PFSK-1 (cell line): Measurements from ENCODE around the gene NEDD4L.

ENCODE experiments used
- FOXP2 ChIP-seq: optimal IDR thresholded peaks from 2 replicates; pipeline ENCODE3; 2011; ENCODE audit warnings: borderline replicate concordance, control low read depth, inconsistent platforms; ENCODE audit not compliant: insufficient read depth; ENCODE audit errors: extremely low read length, extremely low read depth
- POLR2AphosphoS5 ChIP-seq: IDR thresholded peaks from 2 replicates; pipeline ENCODE4 v1.6.1; 2012; ENCODE audit warnings: low read depth, mild to moderate bottlenecking, control low read depth, low read length, moderate library complexity
- SIN3A ChIP-seq: IDR thresholded peaks from 2 replicates; pipeline ENCODE4 v1.6.1; 2012; ENCODE audit warnings: mild to moderate bottlenecking, low read length, moderate library complexity, borderline replicate concordance; ENCODE audit not compliant: insufficient read depth
- TAF1 ChIP-seq: IDR thresholded peaks from 2 replicates; pipeline ENCODE4 v1.6.1; 2012; ENCODE audit warnings: low read length, control low read depth, borderline replicate concordance; ENCODE audit not compliant: insufficient read depth
- TF ChIP-seq, protein P1 (sequence below), 2 experiments: IDR thresholded peaks; 2 replicates each; pipeline versions ENCODE4 v1.6.1 to v1.8.0; 2011 to 2012; ENCODE audit warnings: low read depth in 2 of 2, low read length in 2 of 2, control low read depth in 1 of 2, inconsistent platforms in 1 of 2, mild to moderate bottlenecking in 1 of 2, moderate library complexity in 1 of 2; ENCODE audit not compliant: insufficient read depth in 1 of 2

DNA sequence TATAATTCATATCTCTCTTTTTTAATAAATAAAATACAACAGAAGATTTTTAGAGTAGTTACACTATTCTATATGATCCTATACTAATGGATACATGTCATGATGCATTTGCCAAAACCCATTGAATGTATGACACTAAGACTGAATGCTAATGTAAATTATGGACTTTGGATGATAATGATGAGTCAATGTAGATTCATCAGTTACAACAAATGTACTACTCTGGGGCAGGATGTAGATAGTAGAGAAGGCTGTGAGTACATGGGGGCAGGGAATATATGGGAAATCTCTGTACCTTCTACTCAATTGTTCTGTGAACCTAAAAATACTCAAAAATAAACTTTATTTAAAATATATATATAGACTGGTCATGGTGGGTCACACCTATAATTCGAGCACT, 45.6 kb upstream of the NEDD4L start:
- TF ChIP-seq POLR2AphosphoS5 (no peak), TAF1 (no peak), SIN3A (no peak), FOXP2 (no peak)
- TF ChIP-seq, protein P1, sequence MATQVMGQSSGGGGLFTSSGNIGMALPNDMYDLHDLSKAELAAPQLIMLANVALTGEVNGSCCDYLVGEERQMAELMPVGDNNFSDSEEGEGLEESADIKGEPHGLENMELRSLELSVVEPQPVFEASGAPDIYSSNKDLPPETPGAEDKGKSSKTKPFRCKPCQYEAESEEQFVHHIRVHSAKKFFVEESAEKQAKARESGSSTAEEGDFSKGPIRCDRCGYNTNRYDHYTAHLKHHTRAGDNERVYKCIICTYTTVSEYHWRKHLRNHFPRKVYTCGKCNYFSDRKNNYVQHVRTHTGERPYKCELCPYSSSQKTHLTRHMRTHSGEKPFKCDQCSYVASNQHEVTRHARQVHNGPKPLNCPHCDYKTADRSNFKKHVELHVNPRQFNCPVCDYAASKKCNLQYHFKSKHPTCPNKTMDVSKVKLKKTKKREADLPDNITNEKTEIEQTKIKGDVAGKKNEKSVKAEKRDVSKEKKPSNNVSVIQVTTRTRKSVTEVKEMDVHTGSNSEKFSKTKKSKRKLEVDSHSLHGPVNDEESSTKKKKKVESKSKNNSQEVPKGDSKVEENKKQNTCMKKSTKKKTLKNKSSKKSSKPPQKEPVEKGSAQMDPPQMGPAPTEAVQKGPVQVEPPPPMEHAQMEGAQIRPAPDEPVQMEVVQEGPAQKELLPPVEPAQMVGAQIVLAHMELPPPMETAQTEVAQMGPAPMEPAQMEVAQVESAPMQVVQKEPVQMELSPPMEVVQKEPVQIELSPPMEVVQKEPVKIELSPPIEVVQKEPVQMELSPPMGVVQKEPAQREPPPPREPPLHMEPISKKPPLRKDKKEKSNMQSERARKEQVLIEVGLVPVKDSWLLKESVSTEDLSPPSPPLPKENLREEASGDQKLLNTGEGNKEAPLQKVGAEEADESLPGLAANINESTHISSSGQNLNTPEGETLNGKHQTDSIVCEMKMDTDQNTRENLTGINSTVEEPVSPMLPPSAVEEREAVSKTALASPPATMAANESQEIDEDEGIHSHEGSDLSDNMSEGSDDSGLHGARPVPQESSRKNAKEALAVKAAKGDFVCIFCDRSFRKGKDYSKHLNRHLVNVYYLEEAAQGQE (IDR thresholded peaks at IDR 0.05; ENCODE audit: insufficient read depth in 1 of 2, low read depth in 2 of 2, low read length in 2 of 2), result no peak
